Measurements from ENCODE around the gene CDH23.

Gene CDH23

GRCh38 chr10:71546220-71546619 is 149.5 kb downstream of the CDH23 start:
- no peak for DNase-seq (ENCODE audit: low read depth)
- no peak overlapping the region for H3K4me3 ChIP-seq (ENCODE audit: low read length)
- TF ChIP-seq CTCF (conservative IDR thresholded peaks at IDR 0.05; ENCODE audit: low read depth, low read length), result no peak

- DNase-seq (ENCODE audit: low read depth), result no peak
- no peak overlapping the region for H3K4me3 ChIP-seq (ENCODE audit: low read length)
- TF ChIP-seq CTCF (conservative IDR thresholded peaks at IDR 0.05; ENCODE audit: low read depth, low read length), result no peak
These were observed 150.6 kb downstream of the CDH23 start for GRCh38 chr10:71547312-71547711.

- H3K4me3 ChIP-seq (ENCODE audit: low read length), result no peak overlapping the region
- peak; percentile 20 for DNase-seq (ENCODE audit: low read depth)
- peak; percentile 47 for TF ChIP-seq CTCF (conservative IDR thresholded peaks at IDR 0.05; ENCODE audit: low read depth, low read length)
These were observed 151.4 kb downstream of the CDH23 start for GRCh38 chr10:71547876-71548846.

GRCh38 chr10:71549766-71550533 is 153.2 kb downstream of the CDH23 start:
- TF ChIP-seq CTCF (conservative IDR thresholded peaks at IDR 0.05; ENCODE audit: low read depth, low read length), result no peak
- H3K4me3 ChIP-seq (ENCODE audit: low read length), result no peak overlapping the region
- DNase-seq (ENCODE audit: low read depth), result no peak

- DNase-seq (ENCODE audit: low read depth), result no peak
- no peak for TF ChIP-seq CTCF (conservative IDR thresholded peaks at IDR 0.05; ENCODE audit: low read depth, low read length)
- H3K4me3 ChIP-seq (ENCODE audit: low read length), result no peak overlapping the region
These were observed 153.9 kb downstream of the CDH23 start for GRCh38 chr10:71550628-71551027.

GRCh38 chr10:71551970-71552369 is 155.2 kb downstream of the CDH23 start:
- DNase-seq (ENCODE audit: low read depth), result no peak
- no peak overlapping the region for H3K4me3 ChIP-seq (ENCODE audit: low read length)
- TF ChIP-seq CTCF (conservative IDR thresholded peaks at IDR 0.05; ENCODE audit: low read depth, low read length), result no peak

Data from retinal pigment epithelial cell (primary cell).